ENCODE data around the gene WDR91. TPM values are rescaled to one million over a fixed set of nuclear protein-coding genes. Genes with fewer than 3 reads are reported as not detected.
"Not testable (repeated sequence)": the region's sequence is repeated elsewhere in the genome, so short reads cannot be mapped to it uniquely, and the experiment has no call there.

The WDR91 gene
- total and polyA plus RNA-seq, 8 donors, result 17.8 to 47.9 (median 26.5) TPM

- Histone ChIP-seq H3K36me3 (no peaks in the 10 kb centered on the region), H3K27me3 (no peaks in the 10 kb centered on the region), H3K9me3 (no peaks in the 10 kb centered on the region), H3K27ac (no peak overlapping the region), H3K4me3 (no peak overlapping the region), H3K4me1 (no peaks in the 10 kb centered on the region)
- DNase-seq (no peak), FAIRE-seq (no peak), ATAC-seq (no peak)
- no peak for TF ChIP-seq CTCF (IDR thresholded peaks at IDR 0.05)
- intact Hi-C loops (cut with DNase I), result no loop called here
- 90% methylated on average over 7 of the region's 7 CpGs for WGBS, 2 donors
Measured at GRCh38 chr7:135174941-135175340, 36.4 kb downstream of the WDR91 start.

GRCh38 chr7:135173916-135174315, 37.4 kb downstream of the WDR91 start:
- H3K9me3 ChIP-seq; H3K27me3 ChIP-seq; intact Hi-C loops (cut with DNase I); H3K4me1 ChIP-seq; FAIRE-seq; H3K27ac ChIP-seq; H3K36me3 ChIP-seq; H3K4me3 ChIP-seq; ATAC-seq: not testable (repeated sequence)
- 75 to 82% methylated on average over 4 of the region's 4 CpGs for WGBS, 2 donors
- peak in 1 of 6 donors; percentile 6 for DNase-seq

- ATAC-seq, result peak in 2 of 4 donors; percentile 11 to 18
- intact Hi-C loops (cut with DNase I); FAIRE-seq; H3K9me3 ChIP-seq; H3K27me3 ChIP-seq; H3K4me3 ChIP-seq; H3K36me3 ChIP-seq: not testable (repeated sequence)
- 68 to 72% methylated on average over 19 of the region's 19 CpGs for WGBS, 2 donors
- DNase-seq, result peak in 2 of 6 donors; percentile 38 to 43
- Histone ChIP-seq H3K27ac (peak overlapping the region; percentile 95 to 99 (median 96)), H3K4me1 (peaks cover 5 to 18% (median 13%) of the 10 kb centered on the region in 3 donors)
Measured at GRCh38 chr7:135171581-135172291, 39.6 kb downstream of the WDR91 start.

GRCh38 chr7:135170998-135171481, 40.3 kb downstream of the WDR91 start:
- intact Hi-C loops (cut with DNase I); FAIRE-seq; H3K27me3 ChIP-seq; H3K9me3 ChIP-seq: not testable (repeated sequence)
- Histone ChIP-seq H3K36me3 (peaks cover 0 to 15% (median 0%) of the 10 kb centered on the region in 3 donors), H3K4me3 (peak overlapping the region; percentile 79 to 97 (median 93)), H3K27ac (peak overlapping the region; percentile 95 to 99 (median 96)), H3K4me1 (peaks cover 5 to 18% (median 13%) of the 10 kb centered on the region in 3 donors)
- 21 to 23% methylated on average over 12 of the region's 12 CpGs for WGBS, 2 donors
- DNase-seq (peak in 1 of 6 donors; percentile 13), ATAC-seq (peak in 1 of 4 donors; percentile 2)

- H3K4me3 ChIP-seq, result peak within 1 kb of the TSS; percentile 79 to 97 (median 93)
- H3K4me1 ChIP-seq, result peaks cover 5 to 18% (median 13%) of the 10 kb centered on the region in 3 donors
- FAIRE-seq, result no peak
- intact Hi-C loops (cut with DNase I), result no loop called here
- H3K9me3 ChIP-seq, result no peaks in the 10 kb centered on the region
- peak in 2 of 4 donors; percentile 38 to 41 for TF ChIP-seq CTCF (IDR thresholded peaks at IDR 0.05)
- peaks cover 0 to 21% (median 0%) of the 10 kb centered on the region in 3 donors for H3K36me3 ChIP-seq
- ATAC-seq, result peak; percentile 94 to 95 (median 95)
- 0% methylated on average over 45 to 77 of the region's 77 CpGs for WGBS, 2 donors
- H3K27me3 ChIP-seq, result no peaks in the 10 kb centered on the region
- DNase-seq, result peak; percentile 94 to 98 (median 96)
- H3K27ac ChIP-seq, result peak within 1 kb of the TSS; percentile 95 to 99 (median 96)
Measured at GRCh38 chr7:135170274-135170997, 40.9 kb downstream of the WDR91 start, which contains the start of gene CYREN. Gene CYREN (minus strand): TSS chr7:135170707. CDS start chr7:135168922, 1,785 bp downstream.

GRCh38 chr7:135169964-135170273, 41.4 kb downstream of the WDR91 start:
- no peaks in the 10 kb centered on the region for H3K9me3 ChIP-seq
- WGBS, 2 donors, result 1% methylated on average over 8 to 17 of the region's 17 CpGs

More at GRCh38 chr7:135169964-135170273, 41.4 kb downstream of the WDR91 start:
- Histone ChIP-seq H3K36me3 (peaks cover 0 to 26% (median 0%) of the 10 kb centered on the region in 3 donors), H3K4me3 (peak overlapping the region; percentile 79 to 97 (median 93)), H3K27me3 (no peaks in the 10 kb centered on the region), H3K4me1 (peaks cover 5 to 18% (median 13%) of the 10 kb centered on the region in 3 donors), H3K27ac (peak overlapping the region; percentile 95 to 99 (median 96))
- no peak for ATAC-seq
- DNase-seq, result no peak
- no peak for FAIRE-seq
- intact Hi-C loops (cut with DNase I), result loop anchor here in 2 of 3 donors (10.0 kb wide), 2 partner anchors 175 to 185 kb away; partner anchors contain the start of gene AGBL3 (in 1 of the 2)
- TF ChIP-seq CTCF (IDR thresholded peaks at IDR 0.05), result no peak

Measured in pancreas (tissue), 10 donors.